ENCODE results near the gene ZNF511. TPM values are rescaled to one million over a fixed set of nuclear protein-coding genes. Genes with fewer than 3 reads are reported as not detected.

Gene ZNF511
- total and polyA plus RNA-seq, 4 experiments from 2014 or later, result 31.5 to 107 (median 51.0) TPM

DNA sequence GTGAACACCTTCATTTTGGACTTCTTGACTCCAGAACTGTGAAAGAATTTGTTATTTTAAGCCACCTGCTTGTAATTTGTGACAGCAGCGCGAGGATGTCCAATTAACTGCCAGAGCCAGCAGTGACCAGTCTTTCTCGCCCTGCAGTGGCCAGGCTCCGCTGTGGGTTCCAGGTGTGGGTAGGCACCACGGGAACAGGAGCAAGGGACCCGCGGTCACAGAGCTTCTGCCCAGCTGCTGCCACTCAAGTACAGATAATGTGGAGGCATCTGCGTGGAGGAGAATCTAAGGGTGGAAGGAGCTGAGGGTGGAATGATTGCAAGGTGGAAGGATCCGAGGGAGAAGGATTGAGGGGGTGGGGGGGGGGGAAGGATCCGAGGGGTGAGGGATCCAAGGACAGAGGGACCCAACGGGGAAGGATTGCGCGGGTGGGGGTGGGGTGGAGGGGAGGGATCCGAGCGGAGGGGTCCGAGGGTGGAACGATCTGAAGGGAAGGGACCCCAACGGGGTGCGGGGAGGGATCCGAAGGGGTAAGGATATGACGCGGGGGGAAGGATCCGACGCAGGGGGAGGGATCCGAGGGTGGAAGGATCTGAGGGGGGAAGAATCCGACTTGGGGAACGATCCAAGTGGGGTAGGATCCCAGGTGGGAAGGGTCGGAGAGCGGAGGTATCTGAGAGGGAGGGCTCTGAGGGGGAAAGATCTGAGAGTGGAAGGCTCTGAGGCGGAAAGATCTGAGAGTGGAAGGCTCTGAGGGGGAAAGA lies 24.4 kb downstream of the ZNF511 start:
- Mint-ChIP-seq H3K27me3 (peaks cover 5 to 7% of the 10 kb centered on the region in 2 donors), H3K4me1 (peaks cover 4 to 31% (median 8%) of the 10 kb centered on the region in 4 donors), H3K27ac (peak overlapping the region in 3 of 7 donors; percentile 6 to 78 (median 22)), H3K36me3 (no peaks in the 10 kb centered on the region), H3K9me3 (peaks cover 0 to 7% (median 0%) of the 10 kb centered on the region in 8 donors), H3K4me3 (peak overlapping the region in 2 of 8 donors; percentile 0 to 1)
- Histone ChIP-seq H3K36me3 (ENCODE audit: insufficient read depth, low read length) (no peaks in the 10 kb centered on the region), H3K9me3 (ENCODE audit: control insufficient read depth in 1 of 2, low read length in 2 of 2) (no peaks in the 10 kb centered on the region), H3K27ac (ENCODE audit: low read depth, low read length) (no peak overlapping the region), H3K4me1 (ENCODE audit: insufficient read depth, low read length) (peaks cover 34% of the 10 kb centered on the region), H3K27me3 (ENCODE audit: insufficient read depth, low read length) (peaks cover 9% of the 10 kb centered on the region), H3K4me3 (ENCODE audit: low read length in 2 of 2) (no peak overlapping the region)
- intact Hi-C loops (cut with micrococcal nuclease), result no loop called here
- DNase-seq, result peak in 1 of 5 donors; percentile 21
- ChIA-PET POLR2A (ENCODE audit: partially characterized antibody) (interaction anchor here (0.8 kb wide), 1 partner anchor 25 kb away, joined by 3 read pairs; no protein-coding TSS in a partner anchor), CTCF (ENCODE audit: partially characterized antibody) (no interaction called here)

DNA sequence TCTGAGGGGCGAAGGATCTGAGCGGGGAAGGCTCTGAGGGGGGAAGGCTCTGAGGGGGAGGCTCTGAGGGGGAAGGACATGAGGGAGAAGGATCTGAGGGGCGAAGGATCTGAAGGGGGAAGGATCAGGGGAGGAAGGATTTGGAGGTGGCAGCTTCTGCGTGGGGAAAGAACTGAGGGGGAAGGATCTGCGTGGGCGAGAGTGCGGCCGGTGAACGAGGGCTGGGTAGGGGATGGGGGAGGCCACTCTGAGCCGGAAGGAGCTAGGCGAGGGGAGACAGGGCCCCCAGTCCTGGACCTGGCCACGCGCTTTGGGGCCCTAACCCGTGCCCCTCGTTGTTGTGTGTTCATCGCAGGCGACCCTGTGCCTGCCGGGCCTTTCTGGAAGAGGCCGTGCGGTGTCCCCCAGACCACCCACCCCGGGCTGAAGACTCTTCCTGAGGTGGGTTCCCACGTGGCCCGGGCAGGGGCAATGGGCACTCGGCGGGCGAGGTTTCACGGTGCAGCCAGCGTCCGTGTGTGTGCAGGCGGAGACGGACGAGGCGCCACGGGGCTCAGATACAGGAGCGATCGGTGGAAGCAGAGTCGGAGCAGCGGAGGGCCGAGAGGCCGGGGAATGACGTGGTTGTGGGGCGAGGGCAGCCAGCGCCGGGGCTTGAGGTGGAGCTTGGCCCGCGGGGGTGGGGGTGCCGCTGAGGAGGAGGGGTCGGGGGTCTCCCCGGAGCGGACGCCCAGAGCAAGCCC lies 26.0 kb downstream of the ZNF511 start:
- POLR2A ChIA-PET (ENCODE audit: partially characterized antibody), result interaction anchor here (1.0 to 3.3 kb wide), 6 partner anchors 10 to 59 kb away, joined by 3 to 25 read pairs (median 6); partner anchors contain the start of genes ECHS1 and MTG1
- Histone ChIP-seq H3K4me1 (ENCODE audit: insufficient read depth, low read length) (peaks cover 30% of the 10 kb centered on the region), H3K36me3 (ENCODE audit: insufficient read depth, low read length) (no peaks in the 10 kb centered on the region), H3K9me3 (ENCODE audit: control insufficient read depth in 1 of 2, low read length in 2 of 2) (no peaks in the 10 kb centered on the region), H3K4me3 (ENCODE audit: low read length in 2 of 2) (peak overlapping the region in 1 of 2 donors; percentile 57), H3K27me3 (ENCODE audit: insufficient read depth, low read length) (no peaks in the 10 kb centered on the region), H3K27ac (ENCODE audit: low read depth, low read length) (peak overlapping the region; percentile 64)
- peaks cover under 1 to 2% of the 10 kb centered on the region in 2 donors for H3K27me3 Mint-ChIP-seq
- CTCF ChIA-PET (ENCODE audit: partially characterized antibody), result no interaction called here
- H3K27ac Mint-ChIP-seq, result peak overlapping the region in 6 of 7 donors; percentile 91 to 98 (median 94)
- H3K4me1 Mint-ChIP-seq, result peaks cover 3 to 25% (median 4%) of the 10 kb centered on the region in 4 donors
- peaks cover 0 to 7% (median 0%) of the 10 kb centered on the region in 8 donors for H3K9me3 Mint-ChIP-seq
- intact Hi-C loops (cut with micrococcal nuclease), result loop anchor here (2.0 kb wide), 1 partner anchor 60 kb away; the partner anchor contains the start of gene MTG1
- H3K36me3 Mint-ChIP-seq, result no peaks in the 10 kb centered on the region
- DNase-seq, result peak in 1 of 5 donors; percentile 43
- peak overlapping the region; percentile 38 to 90 (median 67) for H3K4me3 Mint-ChIP-seq

DNA sequence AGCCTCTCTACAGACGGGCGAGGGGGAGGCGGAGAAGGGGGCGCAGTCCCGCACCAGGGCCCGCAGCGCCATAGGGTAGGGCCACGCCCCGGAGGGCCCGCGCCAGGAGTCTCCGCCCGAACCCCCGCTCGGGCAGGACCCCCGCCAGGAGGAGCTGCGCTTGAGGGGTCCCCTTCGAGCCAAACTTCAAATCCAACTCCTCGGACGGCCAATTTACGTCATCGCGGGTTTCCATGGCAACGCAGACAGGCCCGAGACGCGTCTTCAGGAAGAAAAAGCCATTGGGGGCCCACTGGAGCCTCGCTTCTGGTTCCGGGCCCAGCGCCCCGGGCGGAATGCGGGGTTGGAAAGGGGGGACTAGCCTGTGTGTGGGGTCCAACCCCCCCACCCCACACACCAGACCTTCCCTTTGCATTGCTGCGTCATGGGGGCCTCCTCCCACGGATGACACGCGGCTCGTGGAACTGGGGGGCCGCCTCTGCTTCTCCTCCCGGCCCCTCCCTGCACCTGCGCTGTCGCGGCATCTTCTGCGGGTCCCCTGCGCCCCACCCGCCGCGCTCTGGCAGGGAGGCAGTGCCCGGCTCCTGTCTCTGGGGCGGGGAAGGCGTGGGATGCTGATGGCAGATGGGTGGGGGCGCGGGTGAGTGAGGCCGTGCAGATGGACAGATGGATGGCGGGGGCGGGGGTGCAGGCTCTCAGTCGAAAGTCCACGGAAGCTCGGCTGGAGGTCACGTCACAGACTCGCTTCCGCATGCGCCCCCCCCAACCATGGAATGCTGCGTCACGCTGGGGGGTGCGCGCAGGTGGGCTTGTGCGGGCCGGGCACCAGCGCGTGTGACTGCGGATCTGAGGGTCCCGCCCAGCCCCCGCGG lies 26.8 kb downstream of the ZNF511 start:
- Mint-ChIP-seq H3K27ac (peak overlapping the region in 6 of 7 donors; percentile 90 to 98 (median 94)), H3K27me3 (peaks cover 0 to 1% of the 10 kb centered on the region in 2 donors), H3K36me3 (no peaks in the 10 kb centered on the region), H3K9me3 (peaks cover 0 to 7% (median 0%) of the 10 kb centered on the region in 8 donors), H3K4me3 (peak overlapping the region; percentile 69 to 90 (median 78)), H3K4me1 (peaks cover 0 to 22% (median 3%) of the 10 kb centered on the region in 4 donors)
- Histone ChIP-seq H3K4me1 (ENCODE audit: insufficient read depth, low read length) (peaks cover 25% of the 10 kb centered on the region), H3K36me3 (ENCODE audit: insufficient read depth, low read length) (no peaks in the 10 kb centered on the region), H3K9me3 (ENCODE audit: control insufficient read depth in 1 of 2, low read length in 2 of 2) (no peaks in the 10 kb centered on the region), H3K27me3 (ENCODE audit: insufficient read depth, low read length) (no peaks in the 10 kb centered on the region), H3K4me3 (ENCODE audit: low read length in 2 of 2) (peak overlapping the region in 1 of 2 donors; percentile 57), H3K27ac (ENCODE audit: low read depth, low read length) (peak overlapping the region; percentile 64)
- peak; percentile 85 to 95 (median 86) for DNase-seq
- intact Hi-C loops (cut with micrococcal nuclease), result loop anchor here (2.0 kb wide), 3 partner anchors 23 to 59 kb away; partner anchors contain the start of genes FUOM, MTG1, TUBGCP2 and ZNF511
- ChIA-PET POLR2A (ENCODE audit: partially characterized antibody) (interaction anchor here (0.7 to 3.3 kb wide), 13 partner anchors 11 to 77 kb away, joined by 3 to 25 read pairs (median 5); partner anchors contain the start of genes ECHS1, FUOM and MTG1), CTCF (ENCODE audit: partially characterized antibody) (interaction anchor here (1.4 kb wide), 1 partner anchor 8 kb away, joined by 4 read pairs; no protein-coding TSS in a partner anchor)

DNA sequence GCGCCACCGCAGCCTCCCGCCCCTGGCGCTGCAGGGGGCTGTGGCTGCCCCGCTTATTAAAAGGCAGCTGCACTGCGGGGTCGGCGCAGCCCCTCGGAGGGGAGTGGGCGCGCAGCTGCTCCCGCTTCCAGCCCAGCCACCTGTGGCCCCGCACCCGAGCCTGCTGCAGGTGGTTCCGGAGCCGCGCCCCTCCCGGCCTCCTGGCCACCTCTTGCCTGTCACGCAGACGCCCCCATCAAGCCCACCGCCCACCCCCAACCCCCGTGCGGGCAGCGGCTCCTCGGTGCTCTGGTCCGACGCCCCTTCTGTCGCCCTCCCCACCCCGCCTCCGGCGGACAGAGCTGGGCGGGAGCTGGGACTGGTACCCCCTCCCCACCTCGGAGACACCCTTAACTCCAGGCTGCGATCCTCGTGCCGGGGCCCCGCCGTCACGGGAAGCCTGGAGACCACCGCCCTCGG lies 27.4 kb downstream of the ZNF511 start:
- Mint-ChIP-seq H3K4me1 (peaks cover 0 to 22% (median 3%) of the 10 kb centered on the region in 4 donors), H3K4me3 (no peak overlapping the region), H3K27ac (peak overlapping the region in 1 of 7 donors; percentile 35), H3K36me3 (no peaks in the 10 kb centered on the region), H3K27me3 (peaks cover 0 to 1% of the 10 kb centered on the region in 2 donors), H3K9me3 (peaks cover 0 to 7% (median 0%) of the 10 kb centered on the region in 8 donors)
- intact Hi-C loops (cut with micrococcal nuclease), result loop anchor here (2.0 kb wide), 2 partner anchors 23 to 27 kb away; partner anchors contain the start of genes FUOM, TUBGCP2 and ZNF511
- ChIA-PET CTCF (ENCODE audit: partially characterized antibody) (interaction anchor here (1.4 kb wide), 1 partner anchor 8 kb away, joined by 4 read pairs; no protein-coding TSS in a partner anchor), POLR2A (ENCODE audit: partially characterized antibody) (interaction anchor here (0.7 to 3.3 kb wide), 13 partner anchors 11 to 77 kb away, joined by 3 to 25 read pairs (median 5); partner anchors contain the start of genes ECHS1, FUOM, MTG1 and PAOX)
- Histone ChIP-seq H3K9me3 (ENCODE audit: control insufficient read depth in 1 of 2, low read length in 2 of 2) (no peaks in the 10 kb centered on the region), H3K27me3 (ENCODE audit: insufficient read depth, low read length) (no peaks in the 10 kb centered on the region), H3K36me3 (ENCODE audit: insufficient read depth, low read length) (no peaks in the 10 kb centered on the region), H3K27ac (ENCODE audit: low read depth, low read length) (peak overlapping the region; percentile 64), H3K4me1 (ENCODE audit: insufficient read depth, low read length) (peaks cover 25% of the 10 kb centered on the region), H3K4me3 (ENCODE audit: low read length in 2 of 2) (peak overlapping the region in 1 of 2 donors; percentile 57)
- DNase-seq, result peak in 3 of 5 donors; percentile 22 to 49 (median 26)

DNA sequence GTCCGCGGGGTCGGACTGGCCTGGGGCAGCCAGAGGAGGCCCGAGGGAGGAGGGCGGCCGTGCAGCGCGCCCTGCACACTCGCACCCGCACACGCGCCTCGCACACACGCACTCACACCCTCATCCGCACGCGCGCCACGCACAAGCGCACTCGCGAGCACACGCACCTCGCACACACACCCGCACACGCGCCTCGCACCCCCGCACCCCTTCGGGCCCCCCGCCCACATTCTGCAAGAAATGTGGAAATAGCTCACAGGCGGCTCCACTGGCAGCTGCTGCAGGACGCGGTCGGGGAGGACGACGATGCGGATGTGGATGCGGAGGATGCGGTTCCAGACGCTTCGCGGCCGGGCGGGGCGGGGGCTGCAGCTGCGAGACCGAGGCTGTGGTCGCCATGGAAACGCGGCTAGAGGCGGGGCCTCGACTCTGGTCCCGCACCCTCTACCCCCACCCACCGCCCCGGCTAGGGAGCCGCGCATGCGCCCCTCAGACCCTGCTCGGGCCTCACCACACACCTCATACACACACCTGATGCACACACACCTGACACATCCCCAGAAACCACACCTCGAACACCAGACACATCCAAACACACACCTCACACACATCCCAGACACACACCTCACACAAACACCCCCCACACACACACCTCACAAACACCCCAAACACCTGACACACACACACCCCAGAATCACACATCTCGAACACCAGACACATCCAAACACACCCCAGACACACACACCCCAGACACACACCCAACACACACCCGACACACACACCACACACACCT lies 28.1 kb downstream of the ZNF511 start, which contains the start of gene CALY:
Gene CALY (minus strand): TSS at position 320 of the 793 bp plus-strand sequence. CDS start 7,907 bp downstream, outside the sequence.
- peak within 1 kb of the TSS in 6 of 7 donors; percentile 88 to 96 (median 90) for H3K27ac Mint-ChIP-seq
- H3K4me3 Mint-ChIP-seq, result peak within 1 kb of the TSS; percentile 69 to 82 (median 78)
- H3K36me3 Mint-ChIP-seq, result no peaks in the 10 kb centered on the region
- DNase-seq, result peak; percentile 89 to 95 (median 92)
- intact Hi-C loops (cut with micrococcal nuclease), result loop anchor here (2.0 kb wide), 2 partner anchors 22 to 28 kb away; partner anchors contain the start of genes FUOM, TUBGCP2 and ZNF511
- H3K27me3 Mint-ChIP-seq, result peaks cover 0 to 2% of the 10 kb centered on the region in 2 donors
- Histone ChIP-seq H3K27me3 (ENCODE audit: insufficient read depth, low read length) (no peaks in the 10 kb centered on the region), H3K27ac (ENCODE audit: low read depth, low read length) (peak within 1 kb of the TSS; percentile 64), H3K4me3 (ENCODE audit: low read length in 2 of 2) (peak within 1 kb of the TSS in 1 of 2 donors; percentile 57), H3K9me3 (ENCODE audit: control insufficient read depth in 1 of 2, low read length in 2 of 2) (no peaks in the 10 kb centered on the region), H3K4me1 (ENCODE audit: insufficient read depth, low read length) (peaks cover 25% of the 10 kb centered on the region), H3K36me3 (ENCODE audit: insufficient read depth, low read length) (no peaks in the 10 kb centered on the region)
- peaks cover 0 to 22% (median 3%) of the 10 kb centered on the region in 4 donors for H3K4me1 Mint-ChIP-seq
- ChIA-PET POLR2A (ENCODE audit: partially characterized antibody) (interaction anchor here (0.7 to 3.3 kb wide), 11 partner anchors 10 to 61 kb away, joined by 3 to 25 read pairs (median 6); partner anchors contain the start of genes FUOM, MTG1, PAOX and PRAP1), CTCF (ENCODE audit: partially characterized antibody) (interaction anchor here (1.4 kb wide), 1 partner anchor 9 kb away, joined by 4 read pairs; no protein-coding TSS in a partner anchor)
- peaks cover 0 to 7% (median 0%) of the 10 kb centered on the region in 8 donors for H3K9me3 Mint-ChIP-seq
